ENCODE measurements around the gene LITAF.
"Not testable (repeated sequence)": the region's sequence is repeated elsewhere in the genome, so short reads cannot be mapped to it uniquely, and the experiment has no call there.

LITAF gene

DNA sequence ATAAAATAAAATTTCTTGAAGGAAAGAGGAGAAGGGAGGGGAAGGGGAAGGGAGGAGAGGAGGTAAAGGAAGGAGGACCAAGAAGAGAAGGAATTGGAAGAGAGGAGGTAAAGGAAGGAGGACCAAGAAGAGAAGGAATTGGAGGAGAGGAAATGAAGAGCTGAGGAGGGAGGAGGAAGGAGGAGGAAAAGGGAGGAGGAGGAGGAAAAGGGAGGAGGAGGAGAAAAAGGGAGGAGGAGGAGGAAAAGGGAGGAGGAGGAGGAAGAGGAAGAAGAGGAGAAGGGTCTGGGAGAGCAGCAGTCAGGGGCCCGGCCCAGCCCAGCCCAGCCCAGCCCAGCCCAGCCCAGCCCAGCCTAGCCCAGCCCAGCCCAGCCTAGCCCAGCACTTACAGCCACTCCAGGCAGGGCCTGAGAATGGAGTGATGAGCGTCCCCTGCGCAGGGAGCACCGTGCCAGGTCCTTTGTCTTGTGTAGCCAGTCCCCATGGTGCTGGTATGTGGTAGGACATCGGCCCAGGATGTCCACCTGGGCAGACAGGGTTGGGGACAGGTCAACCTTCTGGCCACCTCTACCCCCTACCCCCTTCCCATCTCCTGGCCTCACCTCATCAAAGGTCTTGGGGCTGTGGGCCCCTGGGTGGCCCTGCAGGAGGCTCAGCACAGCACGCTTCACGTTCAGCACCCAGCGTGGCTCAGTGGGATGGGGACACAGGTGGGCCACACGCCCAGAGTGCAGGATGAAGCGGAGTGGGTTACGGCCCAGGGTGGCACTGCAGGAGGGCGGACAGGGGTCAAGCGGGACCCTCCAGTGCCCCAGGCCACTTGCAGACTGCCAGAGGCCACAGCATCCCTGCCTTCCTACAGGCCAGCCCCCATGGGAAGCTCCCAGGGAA, 70.9 kb downstream of the LITAF start:
- no peak for DNase-seq (ENCODE audit: low read depth)

DNA sequence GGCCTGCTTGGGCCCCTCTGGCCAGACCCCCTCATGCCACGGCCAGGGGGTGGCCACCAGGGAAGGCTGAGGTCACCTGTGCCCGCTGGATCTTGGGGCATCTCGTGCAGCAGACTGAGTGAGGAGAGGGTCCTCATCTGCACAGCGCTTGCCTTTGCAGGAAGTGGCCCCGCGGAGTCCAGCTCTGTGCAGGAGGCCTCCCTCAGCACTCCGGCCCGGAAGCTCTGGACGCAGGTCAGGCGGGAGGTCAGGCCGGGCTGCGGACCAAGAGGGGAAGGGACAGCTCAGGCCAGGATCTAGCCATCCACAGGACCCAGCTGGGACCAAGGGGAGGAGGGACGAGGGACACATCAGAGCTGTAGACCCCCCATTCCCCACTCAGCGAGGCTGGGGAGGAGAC, 72.4 kb downstream of the LITAF start:
- DNase-seq (ENCODE audit: low read depth): no peak

DNA sequence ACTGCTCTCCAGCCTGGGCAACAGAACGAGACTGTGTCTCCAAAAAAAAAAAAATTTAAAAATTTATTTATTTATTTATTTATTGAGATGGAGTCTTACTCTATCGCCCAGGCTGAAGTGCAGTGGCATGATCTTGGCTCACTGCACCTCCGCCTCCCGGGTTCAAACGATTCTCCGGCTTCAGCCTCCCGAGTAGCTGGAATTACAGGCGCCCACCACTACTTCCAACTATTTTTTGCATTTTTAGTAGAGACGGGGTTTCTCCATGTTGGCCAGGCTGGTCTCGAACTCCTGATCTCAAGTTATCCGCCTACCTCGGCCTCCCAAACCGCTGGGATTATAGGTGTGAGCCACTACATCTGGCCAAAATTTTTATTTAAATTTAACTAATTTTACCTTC, 73.4 kb downstream of the LITAF start:
- DNase-seq (ENCODE audit: low read depth): not testable (repeated sequence)

DNA sequence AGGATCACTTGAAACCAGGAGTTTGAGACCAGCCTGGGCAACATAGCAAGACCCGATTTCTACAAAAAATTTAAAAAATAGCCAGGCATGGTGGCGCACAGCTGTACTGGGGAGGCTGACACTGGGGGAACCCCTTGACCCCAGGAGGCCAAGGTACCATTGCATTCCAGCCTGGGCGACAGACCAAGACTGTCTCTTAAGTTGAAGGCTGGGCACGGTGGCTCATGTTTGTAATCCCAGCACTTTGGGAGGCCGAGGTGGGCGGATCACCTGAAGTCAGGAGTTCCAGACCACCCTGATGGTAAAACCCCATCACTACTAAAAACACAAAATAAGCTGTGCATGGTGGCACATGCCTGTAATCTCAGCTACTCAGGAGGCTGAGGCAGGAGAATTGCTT, 74.9 kb downstream of the LITAF start:
- no peak for DNase-seq (ENCODE audit: low read depth)

DNA sequence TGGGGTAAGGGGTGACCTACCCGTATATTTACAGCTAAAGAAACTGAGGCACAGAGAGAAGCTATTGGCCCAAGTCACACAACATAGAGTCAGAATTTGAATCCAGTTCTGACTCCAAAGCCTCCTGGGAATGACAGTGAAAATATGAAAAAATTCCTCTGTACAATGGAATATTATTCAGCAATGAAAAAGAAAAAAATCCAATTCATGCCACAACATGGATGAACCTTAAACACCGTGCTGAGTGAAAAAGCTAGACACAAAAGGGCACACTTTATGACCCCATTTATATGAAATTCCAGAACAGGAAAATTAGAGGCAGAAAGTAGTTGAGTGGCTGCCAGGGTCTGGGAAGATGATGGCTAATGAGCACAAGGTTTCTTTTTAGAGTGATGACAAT, 75.4 kb downstream of the LITAF start:
- no peak for DNase-seq (ENCODE audit: low read depth)

DNA sequence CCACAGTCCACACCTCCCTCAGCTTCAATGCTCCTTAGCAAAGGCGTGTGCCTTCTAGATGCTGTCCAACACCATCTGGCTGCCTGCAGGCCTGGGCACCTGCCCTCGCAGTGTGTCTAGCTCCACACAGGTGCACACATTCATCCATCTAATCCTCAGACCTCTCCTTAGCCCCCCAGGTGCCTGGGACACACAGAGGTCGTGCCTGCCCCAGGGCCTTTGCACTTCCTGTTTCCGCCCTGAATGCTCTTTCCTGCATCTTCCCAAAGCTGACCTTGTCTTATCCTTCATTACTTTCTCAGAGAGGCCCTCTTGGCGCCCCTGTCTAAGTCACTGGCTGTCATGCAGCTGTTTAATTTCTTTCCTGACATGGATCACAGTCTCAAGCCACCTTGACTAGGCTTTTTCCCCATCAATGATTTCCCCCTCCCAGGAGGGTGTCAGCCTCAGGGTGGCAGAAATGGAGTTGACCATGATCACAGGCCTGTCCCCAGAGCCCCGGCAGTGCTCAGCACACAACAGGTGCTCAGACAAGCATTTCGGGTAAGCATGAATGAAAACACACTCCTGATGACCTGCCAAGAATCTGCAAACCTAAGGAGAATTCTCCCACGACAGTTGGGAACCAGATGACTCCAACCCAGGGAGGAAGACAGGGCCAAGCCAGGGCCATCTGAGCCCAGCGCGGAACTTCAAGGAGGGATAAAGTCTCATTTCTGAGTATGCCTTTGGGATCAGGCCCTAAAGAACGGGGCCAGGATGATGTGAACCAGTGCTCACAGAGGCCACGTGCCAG, 76.3 kb downstream of the LITAF start:
- DNase-seq (ENCODE audit: low read depth): no peak

DNA sequence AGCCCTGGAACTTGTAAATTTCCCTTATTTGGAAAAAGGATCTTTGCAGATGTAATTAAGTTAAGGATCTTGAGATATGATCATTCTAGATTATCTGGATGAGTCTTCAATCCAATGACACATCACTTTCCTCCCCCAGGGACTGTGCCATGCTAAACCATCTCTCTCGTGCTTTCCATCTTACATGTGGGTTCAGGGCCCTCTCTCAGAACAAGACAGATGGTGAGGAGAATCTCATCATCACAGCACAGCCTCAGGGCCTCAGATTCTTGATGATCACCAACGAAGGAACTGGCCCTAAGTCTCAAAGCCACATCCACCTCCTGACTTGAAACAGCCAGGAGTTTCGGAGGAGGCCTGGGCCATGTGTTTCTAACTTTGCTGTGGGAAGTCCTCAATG, 78.7 kb downstream of the LITAF start:
- DNase-seq (ENCODE audit: low read depth): peak; percentile 19

DNA sequence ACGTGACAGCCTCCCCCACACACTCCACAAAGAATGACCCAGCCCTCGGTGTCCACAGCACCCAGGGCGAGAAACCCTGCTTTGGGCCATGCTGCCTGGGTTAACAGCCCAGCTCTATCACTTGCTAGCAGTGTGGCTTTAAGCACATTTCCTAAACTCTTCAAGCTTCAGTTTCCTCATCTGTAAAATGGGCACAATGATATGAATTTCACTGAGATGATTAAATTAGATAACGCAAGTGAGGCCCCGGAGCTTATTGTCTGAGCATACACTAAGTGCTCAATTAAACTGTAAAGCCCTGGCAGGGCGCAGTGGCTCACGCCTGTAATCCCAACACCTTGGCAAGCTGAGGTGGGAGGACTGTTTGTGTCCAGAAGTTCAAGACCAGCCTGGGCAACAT, 79.4 kb downstream of the LITAF start:
- DNase-seq (ENCODE audit: low read depth): no peak

DNA sequence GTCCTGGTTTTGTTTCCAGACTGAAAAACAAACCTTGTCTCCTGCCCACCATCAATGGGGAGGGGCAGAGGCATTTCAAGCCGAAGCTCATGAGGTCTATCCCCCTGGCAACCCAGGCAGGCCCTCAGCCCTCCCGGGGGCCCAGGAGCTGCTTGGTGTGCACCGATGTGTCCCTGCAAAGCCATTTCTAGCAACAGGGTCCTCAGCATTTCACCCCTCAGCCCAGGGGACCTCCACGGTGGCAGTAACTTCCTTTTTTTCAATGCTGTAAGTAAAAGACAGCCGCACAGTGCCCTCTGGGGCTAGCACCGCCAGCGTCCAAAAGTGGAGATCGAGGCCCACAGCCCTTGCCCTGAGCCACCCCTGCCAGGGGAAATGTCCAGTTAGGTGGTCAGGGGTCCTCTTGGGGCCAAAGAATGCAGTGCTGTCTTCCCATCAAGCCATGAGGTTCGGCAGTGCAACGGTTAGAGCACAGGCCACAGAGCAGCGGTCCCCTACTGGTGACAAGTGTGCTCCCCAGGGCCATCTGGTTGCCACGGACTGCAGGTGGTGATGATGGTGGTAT, 79.9 kb downstream of the LITAF start:
- DNase-seq (ENCODE audit: low read depth): no peak

DNA sequence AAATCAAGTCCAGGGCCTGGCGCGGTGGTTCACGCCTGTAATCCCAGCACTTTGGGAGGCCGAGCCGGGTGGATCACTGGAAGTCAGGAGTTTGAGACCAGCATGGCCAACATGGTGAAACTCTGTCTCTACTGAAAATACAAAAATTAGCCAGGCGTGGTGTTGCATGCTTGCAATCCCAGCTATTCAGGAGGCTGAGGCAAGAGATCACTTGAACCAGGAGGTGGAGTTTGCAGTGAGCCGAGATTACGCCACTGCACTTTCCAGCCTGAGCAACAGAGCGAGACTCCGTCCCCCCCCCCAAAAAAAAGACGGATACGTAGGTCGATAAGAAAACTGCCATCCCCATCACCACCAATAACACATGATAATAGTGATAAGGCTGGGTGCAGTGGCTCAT, 82.5 kb downstream of the LITAF start:
- DNase-seq (ENCODE audit: low read depth): not testable (repeated sequence)

DNA sequence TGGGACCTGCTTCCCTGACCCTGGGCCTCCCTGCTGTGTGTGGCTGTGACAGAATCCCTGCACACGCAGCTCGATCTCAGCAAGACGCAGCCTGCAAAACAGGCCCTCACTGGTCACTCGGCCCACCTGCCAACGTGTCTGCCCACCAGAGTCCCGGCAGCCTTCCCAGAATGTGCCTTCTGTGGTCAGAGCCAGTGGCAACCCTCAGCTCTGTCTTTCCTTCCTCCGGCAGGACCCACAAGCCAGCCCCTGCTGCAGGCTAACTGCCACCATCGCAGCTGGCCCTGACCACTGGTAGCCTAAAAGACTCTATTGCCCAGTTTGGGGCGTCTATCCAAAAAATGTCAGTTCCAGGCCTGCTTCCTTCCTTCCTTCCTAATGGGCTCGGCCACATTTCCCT, 83.2 kb downstream of the LITAF start:
- no peak for DNase-seq (ENCODE audit: low read depth)

DNA sequence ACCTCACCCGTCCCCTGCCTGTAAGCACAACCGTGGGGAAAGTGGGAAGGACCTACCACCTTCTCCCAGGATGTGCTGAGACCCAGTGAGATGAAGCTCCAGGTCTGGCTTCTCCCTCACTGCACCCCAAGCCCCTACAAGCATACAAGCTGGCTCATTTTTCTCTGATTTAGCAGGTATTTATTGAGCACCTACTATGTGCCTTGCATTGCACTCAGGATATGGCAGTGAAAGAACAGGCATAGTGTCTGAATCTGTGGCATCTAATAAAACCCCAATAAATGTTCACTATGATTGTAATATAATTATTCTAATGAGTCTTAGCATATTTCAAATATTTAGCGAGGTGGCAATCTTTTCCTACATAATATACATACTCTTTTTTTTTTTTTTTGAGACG, 84.5 kb downstream of the LITAF start:
- no peak for DNase-seq (ENCODE audit: low read depth)

DNA sequence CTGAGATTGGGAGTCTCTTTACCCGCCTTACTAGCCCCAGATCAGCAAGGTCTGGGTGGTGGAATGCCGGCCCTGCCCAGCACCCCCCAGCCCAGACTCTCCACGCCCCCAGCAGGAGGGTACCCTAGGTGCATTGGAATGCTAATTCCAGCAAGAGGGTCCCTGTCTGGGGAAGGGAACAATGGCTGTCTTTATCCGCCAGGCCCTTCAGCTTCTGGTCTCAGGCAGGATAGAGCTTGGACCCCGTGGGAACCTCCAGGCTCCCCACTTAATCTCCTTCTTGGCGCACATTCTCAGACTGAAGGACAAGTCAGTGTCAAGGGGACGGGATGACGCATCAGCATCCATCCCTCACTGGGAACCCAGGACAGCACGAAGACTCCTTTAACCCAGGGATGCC, 85.1 kb downstream of the LITAF start:
- DNase-seq (ENCODE audit: low read depth): no peak

DNA sequence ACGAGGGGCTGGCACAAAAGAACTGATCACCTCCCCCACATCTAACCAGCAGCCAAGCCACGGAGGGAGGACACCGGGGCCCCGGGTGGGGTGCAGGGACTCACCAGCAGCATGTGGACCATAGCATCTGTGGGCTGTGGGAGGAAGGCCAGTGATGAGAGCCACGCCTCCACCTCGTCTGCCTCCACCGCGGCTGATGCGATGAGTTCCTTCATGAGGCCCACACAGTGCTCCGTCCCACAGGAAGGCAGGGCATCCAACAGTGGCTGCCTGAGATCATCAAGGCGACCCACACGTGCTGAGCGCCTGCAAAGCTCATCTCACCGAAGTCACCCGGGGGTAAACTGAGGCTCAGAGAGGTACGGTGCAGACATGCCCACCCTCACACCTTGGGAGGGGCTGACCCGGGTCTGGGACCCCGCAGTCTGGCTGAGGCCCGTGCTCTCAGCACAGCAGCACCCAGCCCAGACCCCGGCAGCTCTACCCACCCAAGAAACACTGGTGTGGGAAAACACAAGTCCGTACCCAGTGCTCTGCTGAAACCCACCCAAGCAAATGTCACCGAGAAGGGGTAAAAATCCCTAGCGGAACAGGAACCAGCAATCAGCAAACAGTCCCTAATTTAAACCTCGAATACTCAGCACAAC, 85.9 kb downstream of the LITAF start:
- DNase-seq (ENCODE audit: low read depth): no peak

DNA sequence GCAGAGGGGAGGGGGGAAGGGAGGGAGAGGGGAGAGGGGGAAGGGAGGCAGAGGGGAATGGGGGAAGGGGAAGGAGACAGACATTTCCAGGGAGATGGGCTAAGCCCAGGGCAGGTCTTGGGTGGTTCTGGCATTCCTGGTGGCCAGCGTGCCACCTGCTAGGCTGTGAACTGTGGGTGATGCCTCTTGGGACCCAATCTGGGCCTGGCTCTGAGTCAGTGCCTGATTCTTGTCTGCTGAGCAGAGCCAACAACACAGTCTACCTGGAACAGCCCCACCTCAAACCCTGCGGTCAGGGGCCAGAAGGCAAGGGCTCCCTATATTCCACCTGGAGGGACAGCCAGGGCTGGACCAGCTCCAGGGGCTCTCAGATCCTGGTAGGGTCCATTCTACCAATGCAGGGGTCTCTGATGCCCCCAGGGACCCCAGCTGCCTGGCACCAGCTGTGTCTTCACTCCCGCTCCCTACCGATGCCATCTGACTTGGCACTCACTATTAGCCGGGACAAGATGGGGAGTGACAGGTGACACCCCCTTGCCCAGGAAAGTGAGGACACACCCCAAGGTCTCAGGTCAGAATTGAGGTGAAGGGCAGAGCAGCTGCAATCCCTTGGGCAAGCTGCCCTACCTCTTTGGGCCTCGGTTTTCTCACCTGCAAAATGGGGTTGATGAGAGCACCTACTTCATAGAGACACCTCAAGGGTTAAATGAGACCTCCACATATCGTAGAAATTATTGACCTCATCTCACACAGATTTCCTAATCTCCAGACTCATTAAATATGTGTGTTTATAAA, 87.2 kb downstream of the LITAF start:
- DNase-seq (ENCODE audit: low read depth): no peak

DNA sequence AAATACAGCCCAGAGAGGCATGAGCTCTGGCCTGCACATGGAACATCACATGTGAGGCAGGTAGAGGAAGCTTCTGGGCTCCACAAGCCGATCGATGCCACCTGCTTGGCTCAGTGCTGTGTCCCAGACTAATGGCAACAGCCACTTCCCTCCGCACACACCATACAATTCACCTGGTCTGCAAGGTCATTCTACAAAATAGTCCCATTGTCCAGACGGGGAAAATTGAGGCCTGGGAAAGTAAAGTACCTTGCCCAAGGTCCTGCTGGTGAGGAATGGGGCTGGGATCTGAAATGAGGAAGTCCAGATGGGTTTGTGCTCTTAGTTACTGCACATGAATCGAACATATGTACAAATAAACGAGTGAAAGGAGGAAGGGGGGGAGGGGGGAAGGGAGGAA, 88.0 kb downstream of the LITAF start:
- DNase-seq (ENCODE audit: low read depth): peak; percentile 5

DNA sequence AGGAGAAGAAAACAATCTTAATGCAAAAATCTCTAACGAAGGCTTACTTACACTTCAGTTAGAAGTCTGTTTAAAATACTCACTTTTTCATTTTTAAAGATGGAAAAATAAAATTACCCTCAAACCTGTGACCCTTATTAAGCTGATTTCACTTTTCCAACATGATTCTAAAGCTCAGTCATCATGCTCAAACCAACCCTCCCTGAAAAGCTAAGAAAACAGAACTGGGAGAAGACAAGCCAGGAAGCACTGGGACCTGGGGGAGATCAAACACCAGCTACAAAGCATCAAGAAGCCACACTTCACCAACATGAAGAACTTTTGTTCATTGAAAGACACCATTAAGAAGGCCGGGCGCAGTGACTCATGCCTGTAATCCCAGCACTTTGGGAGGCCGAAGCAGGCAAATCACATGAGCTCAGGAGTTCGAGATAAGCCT, 88.8 kb downstream of the LITAF start:
- DNase-seq (ENCODE audit: low read depth): peak; percentile 83

All from amniotic epithelial cell (primary cell).